Measurements from ENCODE around the gene TEK. TPM values are rescaled to one million over a fixed set of nuclear protein-coding genes. Genes with fewer than 3 reads are reported as not detected.
A peak's percentile ranks its signal among the peaks of the same experiment; 100 is the strongest.
"Not testable (repeated sequence)": the region's sequence is repeated elsewhere in the genome, so short reads cannot be mapped to it uniquely, and the experiment has no call there.

TEK gene
- total RNA-seq, 8 experiments from 2014 or later = 0.05 to 2.1 (median 0.10) TPM

GRCh38 chr9:27093384-27094067 lies 15.5 kb upstream of the TEK start:
- 60 to 100% (median 96%) methylated on average over 1 to 13 of the region's 17 CpGs; no CpG with 5 or more reads in 2 of the 10 experiments for WGBS, 10 experiments
- ATAC-seq (replicated peaks in 6 of 8); H3K4me1 ChIP-seq (replicated peaks in 1 of 2); H3K27ac ChIP-seq; in situ Hi-C loops (cut with MboI; ENCODE audit: low pct_unique_long_range_greater_than_20kb in 2 of 9, low sequenced_read_pairs in 9 of 9, unreplicated experiment in 9 of 9); H3K4me3 ChIP-seq: not testable (repeated sequence)

- H3K4me1 ChIP-seq (replicated peaks in 1 of 2) = no peaks in the 10 kb centered on the region
- 0 to 80% (median 48%) methylated on average over 1 to 3 of the region's 3 CpGs; no CpG with 5 or more reads in 1 of the 10 experiments for WGBS, 10 experiments
- H3K27ac ChIP-seq = no peak overlapping the region
- peak in 5 of 8 experiments; percentile 19 to 97 (median 77) for ATAC-seq (replicated peaks in 6 of 8)
- no peak overlapping the region for H3K4me3 ChIP-seq
- in situ Hi-C loops (cut with MboI; ENCODE audit: low pct_unique_long_range_greater_than_20kb in 2 of 9, low sequenced_read_pairs in 9 of 9, unreplicated experiment in 9 of 9) = no loop called here
These were observed 14.3 kb upstream of the TEK start for GRCh38 chr9:27094640-27095298.

- no peaks in the 10 kb centered on the region for H3K4me1 ChIP-seq (replicated peaks in 1 of 2)
- in situ Hi-C loops (cut with MboI; ENCODE audit: low pct_unique_long_range_greater_than_20kb in 2 of 9, low sequenced_read_pairs in 9 of 9, unreplicated experiment in 9 of 9) = no loop called here
- WGBS, 10 experiments = 60 to 100% (median 94%) methylated on average over 1 to 2 of the region's 2 CpGs; no CpG with 5 or more reads in 1 of the 10 experiments
- H3K4me3 ChIP-seq = no peak overlapping the region
- ATAC-seq (replicated peaks in 6 of 8) = no peak
- no peak overlapping the region for H3K27ac ChIP-seq
These were observed 1.8 kb upstream of the TEK start for GRCh38 chr9:27107241-27107640.

DNA sequence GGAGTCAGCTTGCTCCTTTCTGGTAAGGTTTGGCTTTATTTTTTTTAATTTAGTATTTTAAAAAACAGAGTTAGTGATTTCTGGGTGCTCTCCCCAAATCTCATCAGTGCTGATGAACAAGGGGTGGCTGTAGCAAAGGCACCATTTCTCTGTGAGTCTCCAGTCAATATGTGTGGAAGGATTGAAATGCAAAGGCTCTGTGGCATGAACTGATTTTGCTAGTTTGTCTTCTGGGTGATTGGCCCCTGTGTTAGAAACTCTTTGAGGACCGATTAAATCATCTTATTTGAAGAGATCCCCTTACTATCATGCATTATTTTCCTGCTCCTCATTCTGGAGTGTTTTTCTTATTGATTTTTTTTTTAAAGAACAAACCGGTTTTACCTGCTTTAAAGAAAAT lies 596 bp downstream of the TEK start:
- in situ Hi-C loops (cut with MboI; ENCODE audit: low pct_unique_long_range_greater_than_20kb in 2 of 9, low sequenced_read_pairs in 9 of 9, unreplicated experiment in 9 of 9) = no loop called here
- no peak for ATAC-seq (replicated peaks in 6 of 8)
- 57 to 90% (median 80%) methylated on average over 1 to 2 of the region's 2 CpGs for WGBS, 10 experiments
- no peak overlapping the region for H3K4me3 ChIP-seq
- no peak overlapping the region for H3K27ac ChIP-seq
- no peaks in the 10 kb centered on the region for H3K4me1 ChIP-seq (replicated peaks in 1 of 2)

GRCh38 chr9:27110181-27110580 lies 1.2 kb downstream of the TEK start:
- no peak overlapping the region for H3K4me3 ChIP-seq
- WGBS, 10 experiments = 0 to 96% (median 65%) methylated on average over 1 to 4 of the region's 4 CpGs
- no peak for ATAC-seq (replicated peaks in 6 of 8)

DNA sequence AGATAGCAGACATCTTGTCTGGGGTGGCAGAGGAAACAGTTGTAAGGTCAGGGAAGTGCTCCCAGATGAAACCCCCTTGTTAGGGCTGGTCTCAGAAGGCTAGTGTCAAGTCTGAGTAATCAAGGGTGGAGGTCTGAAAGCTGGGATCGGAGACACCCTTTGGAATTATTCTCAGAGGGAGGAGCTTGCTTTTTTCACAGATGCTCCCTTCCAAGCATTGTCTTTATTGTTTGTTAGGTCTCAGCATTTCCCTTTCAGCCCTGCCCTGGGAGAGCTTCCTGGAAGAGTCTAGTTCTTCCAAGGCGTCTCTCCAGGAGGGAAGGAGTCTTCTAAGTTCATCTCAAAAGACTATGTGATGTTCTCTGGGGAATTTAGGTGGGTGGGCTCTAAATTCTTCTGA lies 3.2 kb downstream of the TEK start:
- Histone ChIP-seq H3K4me1 (replicated peaks in 1 of 2) (no peaks in the 10 kb centered on the region), H3K4me3 (no peak overlapping the region), H3K27ac (no peak overlapping the region)
- WGBS, 10 experiments = 0 to 100% (median 46%) methylated on average over 1 to 2 of the region's 2 CpGs; no CpG with 5 or more reads in 2 of the 10 experiments
- in situ Hi-C loops (cut with MboI; ENCODE audit: low pct_unique_long_range_greater_than_20kb in 2 of 9, low sequenced_read_pairs in 9 of 9, unreplicated experiment in 9 of 9) = no loop called here
- ATAC-seq (replicated peaks in 6 of 8) = peak in 2 of 8 experiments; percentile 33 to 76

More at GRCh38 chr9:27110181-27110580, 1.2 kb downstream of the TEK start:
- Histone ChIP-seq H3K4me1 (replicated peaks in 1 of 2) (no peaks in the 10 kb centered on the region), H3K27ac (no peak overlapping the region)
- in situ Hi-C loops (cut with MboI; ENCODE audit: low pct_unique_long_range_greater_than_20kb in 2 of 9, low sequenced_read_pairs in 9 of 9, unreplicated experiment in 9 of 9) = no loop called here

GRCh38 chr9:27117489-27118135 lies 8.6 kb downstream of the TEK start:
- Histone ChIP-seq H3K4me1 (replicated peaks in 1 of 2) (no peaks in the 10 kb centered on the region), H3K27ac (no peak overlapping the region), H3K4me3 (no peak overlapping the region)
- peak; percentile 23 to 95 (median 74) for ATAC-seq (replicated peaks in 6 of 8)
- WGBS, 10 experiments = 0 to 80% (median 38%) methylated on average over 1 to 5 of the region's 10 CpGs; no CpG with 5 or more reads in 4 of the 10 experiments
- in situ Hi-C loops (cut with MboI; ENCODE audit: low pct_unique_long_range_greater_than_20kb in 2 of 9, low sequenced_read_pairs in 9 of 9, unreplicated experiment in 9 of 9) = no loop called here

DNA sequence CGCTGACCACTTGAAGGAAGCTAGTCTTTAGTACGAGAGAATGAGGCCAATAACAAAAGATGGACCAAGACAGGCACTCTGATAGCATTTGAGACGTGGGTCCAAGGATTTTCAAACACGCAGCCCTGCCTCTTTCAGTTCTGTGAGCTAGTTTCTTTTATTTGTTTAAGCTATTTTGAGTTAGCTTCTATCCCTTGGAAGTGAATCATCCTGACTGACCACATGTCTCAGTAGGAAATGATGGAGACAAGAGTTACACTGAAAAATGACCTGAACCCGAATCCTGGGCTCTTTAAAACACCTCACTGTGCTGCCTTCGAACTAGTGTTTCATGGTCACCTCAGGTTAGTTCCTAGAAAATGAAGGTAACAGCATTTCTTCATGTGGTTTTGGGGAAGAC lies 9.9 kb downstream of the TEK start:
- no peak overlapping the region for H3K27ac ChIP-seq
- no peak for ATAC-seq (replicated peaks in 6 of 8)
- WGBS, 10 experiments = 33 to 100% (median 88%) methylated on average over 2 to 5 of the region's 6 CpGs; no CpG with 5 or more reads in 4 of the 10 experiments
- in situ Hi-C loops (cut with MboI; ENCODE audit: low pct_unique_long_range_greater_than_20kb in 2 of 9, low sequenced_read_pairs in 9 of 9, unreplicated experiment in 9 of 9) = no loop called here
- H3K4me1 ChIP-seq (replicated peaks in 1 of 2) = no peaks in the 10 kb centered on the region
- H3K4me3 ChIP-seq = no peak overlapping the region

- no peak for ATAC-seq (replicated peaks in 6 of 8)
- Histone ChIP-seq H3K4me3 (no peak overlapping the region), H3K27ac (no peak overlapping the region)
These were observed 15.1 kb downstream of the TEK start for GRCh38 chr9:27124151-27124550.

DNA sequence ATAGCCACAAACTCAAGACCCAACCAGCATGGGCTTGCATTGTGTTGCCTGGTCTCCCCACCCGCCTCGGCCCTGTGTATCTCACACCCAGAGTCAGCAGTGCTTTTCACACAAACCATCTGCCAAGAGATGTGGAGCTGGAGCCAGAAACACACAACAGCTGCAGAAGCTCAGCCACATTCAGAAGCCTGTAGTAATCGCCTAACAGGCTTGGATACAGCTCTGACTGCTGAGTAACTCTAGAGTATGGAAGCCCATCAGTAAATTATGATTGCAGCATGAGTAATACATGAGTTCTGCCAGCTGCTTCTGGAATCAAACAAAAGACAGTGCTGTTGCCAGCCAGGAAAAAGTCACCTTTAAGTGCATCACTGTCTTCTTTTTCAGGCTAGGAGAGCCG lies 16.0 kb downstream of the TEK start:
- 0 to 100% (median 87%) methylated on average over 1 to 3 of the region's 4 CpGs; no CpG with 5 or more reads in 2 of the 10 experiments for WGBS, 10 experiments
- Histone ChIP-seq H3K4me3 (no peak overlapping the region), H3K4me1 (replicated peaks in 1 of 2) (no peaks in the 10 kb centered on the region), H3K27ac (no peak overlapping the region)
- ATAC-seq (replicated peaks in 6 of 8) = peak in 7 of 8 experiments; percentile 58 to 99 (median 94)
- in situ Hi-C loops (cut with MboI; ENCODE audit: low pct_unique_long_range_greater_than_20kb in 2 of 9, low sequenced_read_pairs in 9 of 9, unreplicated experiment in 9 of 9) = no loop called here

More at GRCh38 chr9:27124151-27124550, 15.1 kb downstream of the TEK start:
- 50 to 100% (median 72%) methylated on average over 1 to 3 of the region's 3 CpGs; no CpG with 5 or more reads in 2 of the 10 experiments for WGBS, 10 experiments
- in situ Hi-C loops (cut with MboI; ENCODE audit: low pct_unique_long_range_greater_than_20kb in 2 of 9, low sequenced_read_pairs in 9 of 9, unreplicated experiment in 9 of 9) = no loop called here
- no peaks in the 10 kb centered on the region for H3K4me1 ChIP-seq (replicated peaks in 1 of 2)

DNA sequence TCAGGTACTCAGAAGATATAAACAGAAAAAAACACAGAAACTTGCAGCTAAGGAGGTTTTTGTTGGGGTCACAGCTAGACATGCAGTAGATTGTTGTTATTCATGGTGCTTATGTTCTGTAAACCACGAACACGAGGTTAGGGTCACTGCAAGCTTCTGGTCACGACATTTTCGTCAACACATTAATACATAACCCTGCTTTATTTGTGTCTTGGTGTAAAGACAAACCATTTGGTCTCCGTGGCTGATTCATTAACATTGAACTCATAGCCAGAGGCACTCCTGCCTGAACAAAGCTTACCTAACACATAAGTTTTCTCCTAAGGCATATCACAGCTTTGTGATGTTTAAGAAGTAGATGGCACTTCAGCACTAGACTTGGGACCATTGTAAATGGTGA lies 16.9 kb downstream of the TEK start:
- 43 to 94% (median 78%) methylated on average over 1 to 5 of the region's 5 CpGs; no CpG with 5 or more reads in 3 of the 10 experiments for WGBS, 10 experiments
- no peak overlapping the region for H3K27ac ChIP-seq
- H3K4me1 ChIP-seq (replicated peaks in 1 of 2) = no peaks in the 10 kb centered on the region
- in situ Hi-C loops (cut with MboI; ENCODE audit: low pct_unique_long_range_greater_than_20kb in 2 of 9, low sequenced_read_pairs in 9 of 9, unreplicated experiment in 9 of 9) = no loop called here
- no peak overlapping the region for H3K4me3 ChIP-seq
- no peak for ATAC-seq (replicated peaks in 6 of 8)

DNA sequence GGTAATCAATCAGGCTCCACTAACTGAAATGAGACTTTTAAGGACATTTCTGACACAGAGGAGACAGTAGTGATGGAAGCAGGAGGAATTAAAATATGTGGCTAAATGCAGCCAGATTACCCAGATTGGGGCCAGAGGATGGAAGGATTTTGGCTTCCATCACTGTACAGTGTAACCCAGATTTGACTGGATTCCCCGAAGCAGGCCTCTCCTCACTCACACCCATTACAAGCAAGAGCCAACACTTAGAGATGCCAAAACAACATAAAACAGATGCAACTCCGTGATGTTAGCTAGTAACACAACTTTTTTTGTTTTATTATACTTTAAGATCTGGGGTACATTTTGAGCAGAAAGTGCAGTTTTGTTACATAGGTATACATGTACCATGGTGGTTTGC lies 17.6 kb downstream of the TEK start:
- H3K4me1 ChIP-seq (replicated peaks in 1 of 2) = no peaks in the 10 kb centered on the region
- WGBS, 10 experiments = 0 to 100% (median 78%) methylated on average over 1 to 2 of the region's 2 CpGs; no CpG with 5 or more reads in 4 of the 10 experiments
- no peak overlapping the region for H3K27ac ChIP-seq
- in situ Hi-C loops (cut with MboI; ENCODE audit: low pct_unique_long_range_greater_than_20kb in 2 of 9, low sequenced_read_pairs in 9 of 9, unreplicated experiment in 9 of 9) = no loop called here
- no peak overlapping the region for H3K4me3 ChIP-seq
- ATAC-seq (replicated peaks in 6 of 8) = peak in 1 of 8 experiments; percentile 15

DNA sequence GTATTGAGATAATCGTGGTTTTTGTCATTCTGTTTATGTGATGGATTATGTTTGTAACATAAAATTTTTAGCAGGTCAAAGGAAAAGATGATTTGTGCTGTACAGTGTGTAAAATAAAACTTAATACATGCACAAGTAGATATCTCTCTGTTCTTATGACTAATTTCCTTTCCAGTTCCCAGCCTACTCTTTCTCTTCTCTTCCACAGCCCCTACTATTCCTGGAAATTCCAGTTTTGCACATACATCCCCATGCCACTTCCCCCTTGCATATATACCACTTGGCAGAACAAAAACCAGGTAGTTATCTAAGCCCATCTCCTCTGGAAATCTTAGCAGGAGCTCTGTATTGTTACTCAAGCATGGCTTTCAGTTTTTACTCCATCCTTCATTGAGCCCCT lies 20.2 kb downstream of the TEK start:
- no peaks in the 10 kb centered on the region for H3K4me1 ChIP-seq (replicated peaks in 1 of 2)
- 0 to 80% (median 50%) methylated on average over 1 of the region's 1 CpG; no CpG with 5 or more reads in 5 of the 10 experiments for WGBS, 10 experiments
- no peak overlapping the region for H3K4me3 ChIP-seq
- in situ Hi-C loops (cut with MboI; ENCODE audit: low pct_unique_long_range_greater_than_20kb in 2 of 9, low sequenced_read_pairs in 9 of 9, unreplicated experiment in 9 of 9) = no loop called here
- no peak for ATAC-seq (replicated peaks in 6 of 8)
- no peak overlapping the region for H3K27ac ChIP-seq
